Transverse colon (tissue), 3 donors: ENCODE measurements around the gene NRG2.

Experiments used
- CTCF ChIP-seq, 5 experiments: fragments of 200-600 bp in 3 of 5; fragments of 450-650 bp in 2 of 5; sonication (generic) in 3 of 5; IDR thresholded peaks; 1 replicate in 2 of 5; 2 replicates in 3 of 5; pipeline ENCODE4 v1.5.1; 2016 to 2017; ENCODE audit warnings: antibody characterized with exemption in 5 of 5, inconsistent platforms in 3 of 5, mild to moderate bottlenecking in 2 of 5, moderate library complexity in 1 of 5
- POLR2A ChIP-seq: fragments of 450-650 bp; IDR thresholded peaks from one replicate; pipeline ENCODE4 v1.6.1; 2016; ENCODE audit warnings: antibody characterized with exemption, mild to moderate bottlenecking, moderate library complexity

- TF ChIP-seq CTCF (IDR thresholded peaks at IDR 0.05) (no peak), POLR2A (no peak)
Measured at GRCh38 chr5:140083120-140083519, 40.0 kb upstream of the NRG2 start.
